GM10266 (cell line): ENCODE measurements around the gene ADIRF.
"Not testable (repeated sequence)": the region's sequence is repeated elsewhere in the genome, so short reads cannot be mapped to it uniquely, and the experiment has no call there.

ENCODE experiments used
- DNase-seq: peaks from one replicate; pipeline ENCODE4 v3.0.0; 2012; ENCODE audit errors: extremely low spot score
- TF ChIP-seq, protein P1 (sequence below): IDR thresholded peaks from 2 replicates; pipeline ENCODE4 v1.5.1; 2012; ENCODE audit warnings: mild to moderate bottlenecking, low read depth; ENCODE audit not compliant: control insufficient read depth, insufficient read depth; ENCODE audit errors: missing control alignments

The ADIRF gene

DNA sequence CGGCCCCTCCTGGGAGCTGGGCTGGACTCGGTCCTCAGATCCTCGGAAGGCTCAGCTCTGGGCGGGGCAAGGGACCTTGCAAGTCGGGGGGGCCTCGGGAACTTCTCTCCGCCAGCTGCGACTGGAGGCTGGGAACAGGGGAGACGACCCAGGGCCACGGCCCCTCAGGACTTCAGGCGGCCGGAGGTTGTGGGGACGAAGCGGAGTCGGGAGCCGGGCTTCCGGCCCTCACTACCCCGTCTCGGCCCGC lies 2.6 kb downstream of the ADIRF start:
- no peak for DNase-seq
- TF ChIP-seq, protein P1, sequence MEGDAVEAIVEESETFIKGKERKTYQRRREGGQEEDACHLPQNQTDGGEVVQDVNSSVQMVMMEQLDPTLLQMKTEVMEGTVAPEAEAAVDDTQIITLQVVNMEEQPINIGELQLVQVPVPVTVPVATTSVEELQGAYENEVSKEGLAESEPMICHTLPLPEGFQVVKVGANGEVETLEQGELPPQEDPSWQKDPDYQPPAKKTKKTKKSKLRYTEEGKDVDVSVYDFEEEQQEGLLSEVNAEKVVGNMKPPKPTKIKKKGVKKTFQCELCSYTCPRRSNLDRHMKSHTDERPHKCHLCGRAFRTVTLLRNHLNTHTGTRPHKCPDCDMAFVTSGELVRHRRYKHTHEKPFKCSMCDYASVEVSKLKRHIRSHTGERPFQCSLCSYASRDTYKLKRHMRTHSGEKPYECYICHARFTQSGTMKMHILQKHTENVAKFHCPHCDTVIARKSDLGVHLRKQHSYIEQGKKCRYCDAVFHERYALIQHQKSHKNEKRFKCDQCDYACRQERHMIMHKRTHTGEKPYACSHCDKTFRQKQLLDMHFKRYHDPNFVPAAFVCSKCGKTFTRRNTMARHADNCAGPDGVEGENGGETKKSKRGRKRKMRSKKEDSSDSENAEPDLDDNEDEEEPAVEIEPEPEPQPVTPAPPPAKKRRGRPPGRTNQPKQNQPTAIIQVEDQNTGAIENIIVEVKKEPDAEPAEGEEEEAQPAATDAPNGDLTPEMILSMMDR, result no peak

DNA sequence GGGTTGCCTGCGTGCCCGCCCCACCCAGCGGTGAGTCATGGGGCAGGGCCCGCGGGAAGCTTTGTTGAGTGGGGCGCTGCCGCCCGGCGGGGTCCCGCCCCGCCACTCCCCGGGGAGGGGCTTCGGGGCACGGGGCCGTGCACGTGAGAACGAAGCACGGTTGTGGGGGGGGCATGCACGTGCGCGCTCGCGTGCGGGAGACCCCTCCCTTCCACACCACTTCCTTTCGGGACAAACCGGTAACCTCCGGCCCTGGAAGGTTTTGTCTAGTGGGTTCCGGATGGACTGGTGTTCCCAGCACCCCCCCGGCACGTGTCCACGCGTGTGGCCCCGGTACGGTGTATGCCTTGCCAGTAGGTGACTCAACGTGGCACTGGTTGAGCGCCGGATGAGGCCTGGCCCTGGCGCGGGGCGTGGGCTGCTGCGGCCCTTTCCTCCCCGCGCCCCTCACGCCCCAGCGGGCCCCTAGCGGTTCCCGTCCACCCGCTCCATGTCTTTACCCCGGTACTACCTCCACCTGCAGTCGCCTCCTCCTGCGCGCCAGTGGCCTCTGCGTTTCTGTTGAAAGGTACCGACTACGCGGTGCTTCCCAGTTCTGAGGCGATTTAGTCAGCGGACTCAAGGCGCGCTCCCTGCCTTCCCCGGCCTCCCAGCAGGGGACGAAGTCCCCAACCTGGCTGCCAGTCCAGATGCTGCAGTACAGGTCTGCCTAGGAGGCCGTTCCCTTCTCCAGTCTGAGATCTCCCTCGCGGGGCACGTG lies 3.1 kb downstream of the ADIRF start:
- TF ChIP-seq, protein P1, result no peak
- DNase-seq, result peak; percentile 91

DNA sequence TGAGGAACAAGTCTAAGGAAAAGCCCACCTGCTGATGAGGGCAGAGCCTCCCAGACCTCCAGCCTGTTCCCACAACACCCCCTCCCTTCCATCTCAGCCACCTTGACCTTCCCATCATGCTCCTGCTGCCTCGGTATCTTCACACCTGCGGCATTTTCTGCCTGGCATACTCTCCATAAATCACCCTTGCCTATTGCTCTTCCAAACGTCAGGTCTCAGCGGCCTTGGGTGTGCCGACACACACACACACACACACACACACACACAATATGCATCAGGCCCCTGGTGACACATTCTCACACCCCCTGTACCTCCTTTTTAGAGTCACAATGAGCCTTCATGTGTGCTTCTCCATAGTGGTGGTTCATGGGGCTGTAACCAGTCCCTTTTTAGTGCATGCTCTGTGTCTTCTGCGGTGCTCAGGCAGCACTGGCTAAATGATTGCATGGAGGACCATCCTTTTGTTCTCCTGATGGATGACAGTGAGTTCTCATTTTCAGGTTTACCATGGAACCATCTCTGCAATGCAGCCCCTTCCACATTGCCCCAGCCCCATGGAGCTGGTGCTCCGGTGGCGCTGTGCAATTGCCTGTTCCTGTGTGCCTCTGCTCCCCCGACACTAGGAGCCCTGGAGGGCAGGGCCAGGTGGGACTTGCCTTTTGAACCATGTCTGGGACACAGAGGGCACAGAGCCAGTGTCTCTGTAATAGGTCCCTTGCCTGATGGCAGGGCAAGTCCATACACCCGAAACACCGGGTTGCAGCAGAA lies 4.5 kb downstream of the ADIRF start:
- TF ChIP-seq, protein P1, result no peak
- DNase-seq, result no peak

DNA sequence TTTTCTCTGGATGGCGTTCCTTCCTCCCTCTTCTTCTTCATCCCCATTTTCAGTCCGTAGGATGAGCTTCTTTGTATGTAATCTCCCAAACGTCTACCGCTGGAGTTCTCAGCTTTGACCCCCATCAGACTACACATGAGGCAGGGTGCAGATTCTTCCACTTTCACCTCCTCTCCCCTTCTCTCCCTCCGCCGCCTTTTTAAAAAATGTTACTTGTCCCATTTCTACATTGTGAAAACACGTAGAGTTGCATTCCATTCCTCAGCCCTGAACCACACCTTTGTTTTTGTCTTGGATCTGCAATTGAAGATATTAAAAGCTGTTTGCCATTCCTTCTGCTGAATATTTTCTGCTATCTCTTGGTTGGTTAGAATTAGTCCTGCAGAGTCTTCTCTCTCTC lies 6.2 kb downstream of the ADIRF start:
- DNase-seq, result no peak

DNA sequence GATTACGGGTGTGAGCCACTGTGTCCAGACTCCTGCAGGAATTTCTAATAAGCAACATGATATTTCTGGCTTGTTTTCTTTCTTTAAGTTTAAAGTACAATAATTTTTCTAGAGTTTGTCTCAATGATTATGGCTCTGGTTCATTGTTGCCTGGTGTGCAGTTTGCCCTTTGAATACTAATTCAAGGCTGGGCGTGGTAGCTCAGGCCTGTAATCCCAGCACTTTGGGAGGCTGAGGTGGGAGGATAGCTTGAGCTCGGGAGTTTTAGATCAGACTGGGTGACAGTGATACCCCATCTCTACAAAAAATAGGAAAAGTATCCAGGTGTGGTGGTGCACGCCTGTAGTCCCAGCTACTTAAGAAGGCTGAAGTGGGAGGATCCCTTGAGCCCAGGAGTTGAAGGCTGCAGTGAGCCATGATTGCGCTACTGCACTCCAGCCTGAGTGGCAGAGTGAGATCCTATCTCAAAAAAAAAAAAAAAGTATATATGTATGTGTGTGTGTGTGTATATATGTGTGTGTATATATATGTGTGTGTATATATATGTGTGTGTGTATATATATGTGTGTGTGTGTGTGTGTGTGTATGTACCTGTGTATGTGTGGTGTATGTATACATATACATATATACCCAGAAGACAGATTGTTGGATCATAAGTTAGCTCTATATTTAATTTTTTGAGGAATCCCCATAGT lies 8.2 kb downstream of the ADIRF start:
- TF ChIP-seq, protein P1, result no peak
- DNase-seq, result no peak

More for the DNA sequence above, 6.2 kb downstream of the ADIRF start:
- TF ChIP-seq, protein P1, result no peak

DNA sequence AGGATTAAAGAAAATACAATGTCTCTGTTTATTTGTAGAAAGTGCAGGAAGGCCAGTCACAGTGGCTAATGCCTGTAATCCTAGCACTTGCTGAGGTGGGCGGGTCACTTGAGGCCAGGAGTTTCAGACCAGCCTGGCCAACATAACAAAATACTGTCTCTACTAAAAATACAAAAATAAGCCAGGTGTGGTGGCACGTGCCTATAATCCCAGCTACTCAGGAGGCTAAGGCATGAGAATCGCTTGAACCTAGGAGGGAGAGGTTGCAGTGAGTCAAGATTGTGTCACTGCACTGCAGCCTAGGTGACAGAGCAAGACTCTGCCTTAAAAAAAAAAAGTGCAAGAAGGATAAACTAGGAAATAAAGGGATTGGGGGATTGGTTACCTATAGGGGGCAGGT lies 10.2 kb downstream of the ADIRF start:
- not testable (repeated sequence) for DNase-seq

DNA sequence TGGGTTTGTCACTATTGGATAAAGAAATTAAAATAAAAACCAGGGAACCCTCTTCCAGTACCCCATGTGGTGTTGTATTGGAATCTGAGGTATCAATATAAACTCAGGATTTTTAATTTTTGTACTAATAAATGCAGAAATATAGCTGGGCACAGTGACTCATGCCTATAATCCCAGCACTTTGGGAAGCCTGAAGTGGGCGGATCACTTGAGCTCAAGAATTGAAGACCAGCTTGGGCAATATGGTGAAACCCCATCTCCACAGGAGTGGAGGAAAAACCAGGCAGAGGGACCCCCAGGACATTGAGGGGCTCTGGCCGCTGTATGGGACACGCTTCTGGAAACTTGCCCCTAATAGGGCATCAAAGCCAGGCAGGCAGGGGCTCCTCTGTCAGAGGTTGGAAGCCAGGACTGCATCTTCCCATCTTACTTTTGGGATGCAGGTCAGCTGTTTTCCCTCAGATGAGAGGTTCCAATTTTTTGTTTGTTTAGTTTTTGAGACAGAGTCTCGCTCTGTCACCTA lies 11.1 kb downstream of the ADIRF start:
- TF ChIP-seq, protein P1, result no peak

More for the DNA sequence above, 11.1 kb downstream of the ADIRF start:
- no peak for DNase-seq
